ENCODE results near the gene RAP1GAP2.

RAP1GAP2 gene

GRCh38 chr17:2853283-2854142 lies 57.3 kb downstream of the RAP1GAP2 start:
- peak overlapping the region; percentile 37 for H3K4me3 ChIP-seq (ENCODE audit: low read length)
- no peak for TF ChIP-seq CTCF (conservative IDR thresholded peaks at IDR 0.05; ENCODE audit: low read depth, low read length)
- no peak for DNase-seq (ENCODE audit: low read depth)

- DNase-seq (ENCODE audit: low read depth): no peak
- no peak for TF ChIP-seq CTCF (conservative IDR thresholded peaks at IDR 0.05; ENCODE audit: low read depth, low read length)
- peak overlapping the region; percentile 37 for H3K4me3 ChIP-seq (ENCODE audit: low read length)
These were observed 58.2 kb downstream of the RAP1GAP2 start for GRCh38 chr17:2854143-2855055.

GRCh38 chr17:2855063-2855600 lies 58.9 kb downstream of the RAP1GAP2 start:
- DNase-seq (ENCODE audit: low read depth): no peak
- no peak for TF ChIP-seq CTCF (conservative IDR thresholded peaks at IDR 0.05; ENCODE audit: low read depth, low read length)
- H3K4me3 ChIP-seq (ENCODE audit: low read length): no peak overlapping the region

GRCh38 chr17:2856727-2857126 lies 60.5 kb downstream of the RAP1GAP2 start:
- no peak for DNase-seq (ENCODE audit: low read depth)
- TF ChIP-seq CTCF (conservative IDR thresholded peaks at IDR 0.05; ENCODE audit: low read depth, low read length): no peak
- no peak overlapping the region for H3K4me3 ChIP-seq (ENCODE audit: low read length)

GRCh38 chr17:2860045-2860444 lies 63.8 kb downstream of the RAP1GAP2 start:
- TF ChIP-seq CTCF (conservative IDR thresholded peaks at IDR 0.05; ENCODE audit: low read depth, low read length): no peak
- no peak overlapping the region for H3K4me3 ChIP-seq (ENCODE audit: low read length)
- DNase-seq (ENCODE audit: low read depth): no peak

GRCh38 chr17:2860883-2861282 lies 64.6 kb downstream of the RAP1GAP2 start:
- no peak for TF ChIP-seq CTCF (conservative IDR thresholded peaks at IDR 0.05; ENCODE audit: low read depth, low read length)

More at GRCh38 chr17:2860883-2861282, 64.6 kb downstream of the RAP1GAP2 start:
- DNase-seq (ENCODE audit: low read depth): no peak
- H3K4me3 ChIP-seq (ENCODE audit: low read length): no peak overlapping the region

Data from retinal pigment epithelial cell (primary cell).